ENCODE data around the gene COL18A1.
"Not testable (repeated sequence)": the region's sequence is repeated elsewhere in the genome, so short reads cannot be mapped to it uniquely, and the experiment has no call there.

Gene COL18A1

GRCh38 chr21:45432575-45433255 lies 27.8 kb downstream of the COL18A1 start:
- DNase-seq, result no peak
- no peak for TF ChIP-seq POLR2A (IDR thresholded peaks at IDR 0.05; ENCODE audit: low read length)
- TF ChIP-seq GATA1 (IDR thresholded peaks at IDR 0.05; ENCODE audit: low read depth, low read length), result no peak

GRCh38 chr21:45433301-45433700 lies 28.3 kb downstream of the COL18A1 start:
- TF ChIP-seq GATA1 (IDR thresholded peaks at IDR 0.05; ENCODE audit: low read depth, low read length) (no peak), POLR2A (IDR thresholded peaks at IDR 0.05; ENCODE audit: low read length) (no peak)
- no peak for DNase-seq

- no peak for DNase-seq
- TF ChIP-seq GATA1 (IDR thresholded peaks at IDR 0.05; ENCODE audit: low read depth, low read length) (no peak), POLR2A (IDR thresholded peaks at IDR 0.05; ENCODE audit: low read length) (no peak)
These were observed 29.1 kb downstream of the COL18A1 start for GRCh38 chr21:45433911-45434644.

GRCh38 chr21:45434645-45435217 lies 29.8 kb downstream of the COL18A1 start:
- TF ChIP-seq POLR2A (IDR thresholded peaks at IDR 0.05; ENCODE audit: low read length) (no peak), GATA1 (IDR thresholded peaks at IDR 0.05; ENCODE audit: low read depth, low read length) (no peak)
- no peak for DNase-seq

GRCh38 chr21:45435405-45435981 lies 30.5 kb downstream of the COL18A1 start:
- DNase-seq, result no peak
- TF ChIP-seq POLR2A (IDR thresholded peaks at IDR 0.05; ENCODE audit: low read length) (no peak), GATA1 (IDR thresholded peaks at IDR 0.05; ENCODE audit: low read depth, low read length) (no peak)

- TF ChIP-seq POLR2A (IDR thresholded peaks at IDR 0.05; ENCODE audit: low read length), result no peak
- no peak for TF ChIP-seq GATA1 (IDR thresholded peaks at IDR 0.05; ENCODE audit: low read depth, low read length)
- no peak for DNase-seq
These were observed 31.5 kb downstream of the COL18A1 start for GRCh38 chr21:45436351-45437065.

- DNase-seq, result not testable (repeated sequence)
These were observed 32.9 kb downstream of the COL18A1 start for GRCh38 chr21:45437844-45438243.

GRCh38 chr21:45438391-45439145 lies 33.6 kb downstream of the COL18A1 start:
- TF ChIP-seq GATA1 (IDR thresholded peaks at IDR 0.05; ENCODE audit: low read depth, low read length) (no peak), POLR2A (IDR thresholded peaks at IDR 0.05; ENCODE audit: low read length) (no peak)

GRCh38 chr21:45439161-45439872 lies 34.4 kb downstream of the COL18A1 start:
- DNase-seq, result peak; percentile 89 to 93

More at GRCh38 chr21:45438391-45439145, 33.6 kb downstream of the COL18A1 start:
- DNase-seq, result no peak

GRCh38 chr21:45439901-45440461 lies 35.0 kb downstream of the COL18A1 start:
- no peak for TF ChIP-seq POLR2A (IDR thresholded peaks at IDR 0.05; ENCODE audit: low read length)
- no peak for TF ChIP-seq GATA1 (IDR thresholded peaks at IDR 0.05; ENCODE audit: low read depth, low read length)
- no peak for DNase-seq

More at GRCh38 chr21:45439161-45439872, 34.4 kb downstream of the COL18A1 start:
- TF ChIP-seq POLR2A (IDR thresholded peaks at IDR 0.05; ENCODE audit: low read length) (no peak), GATA1 (IDR thresholded peaks at IDR 0.05; ENCODE audit: low read depth, low read length) (no peak)

GRCh38 chr21:45440736-45441350 lies 35.9 kb downstream of the COL18A1 start:
- DNase-seq, result no peak
- TF ChIP-seq POLR2A (IDR thresholded peaks at IDR 0.05; ENCODE audit: low read length) (no peak), GATA1 (IDR thresholded peaks at IDR 0.05; ENCODE audit: low read depth, low read length) (no peak)

Data from erythroblast (primary cell).